GM12891 (cell line): ENCODE data around the gene PLD1.

Experiments
- DNase-seq: peaks from one replicate; pipeline ENCODE4 v3.0.0; 2011; ENCODE audit warnings: low spot score; ENCODE audit not compliant: insufficient read length
- FAIRE-seq: peaks from 2 replicates; lab custom pipeline; 2011; peaks lifted over from hg19 to GRCh38; lab: Jason Lieb, UNC
- PAX5 ChIP-seq: IDR thresholded peaks from 2 replicates; pipeline ENCODE4 v1.6.1; 2011; ENCODE audit warnings: low read length, moderate library complexity, mild to moderate bottlenecking; ENCODE audit not compliant: insufficient read depth, severe bottlenecking
- POLR2A ChIP-seq: IDR thresholded peaks from 2 replicates; pipeline ENCODE4 v1.6.1; 2011; ENCODE audit warnings: low read depth, low read length, control low read depth
- POLR2AphosphoS5 ChIP-seq: IDR thresholded peaks from 2 replicates; pipeline ENCODE4 v1.6.1; 2011; ENCODE audit warnings: low read depth, low read length, control low read depth
- POU2F2 ChIP-seq: IDR thresholded peaks from 2 replicates; pipeline ENCODE4 v1.6.1; 2011; ENCODE audit warnings: low read depth, mild to moderate bottlenecking, control low read depth, low read length, moderate library complexity
- SPI1 ChIP-seq: IDR thresholded peaks from 2 replicates; pipeline ENCODE4 v1.6.1; 2011; ENCODE audit warnings: low read depth, low read length, control low read depth
- TAF1 ChIP-seq: IDR thresholded peaks from 2 replicates; pipeline ENCODE4 v1.6.1; 2011; ENCODE audit warnings: low read depth, low read length, control low read depth

Gene PLD1

GRCh38 chr3:171684221-171684620, 126.1 kb downstream of the PLD1 start:
- FAIRE-seq, result no peak
- no peak for DNase-seq
- TF ChIP-seq POLR2A (no peak), POLR2AphosphoS5 (no peak), TAF1 (no peak), PAX5 (no peak), POU2F2 (no peak), SPI1 (no peak)

GRCh38 chr3:171682743-171683142, 127.5 kb downstream of the PLD1 start:
- DNase-seq, result no peak
- FAIRE-seq, result no peak
- no peak for TF ChIP-seq POU2F2
- TF ChIP-seq POLR2A, result no peak
- no peak for TF ChIP-seq SPI1
- no peak for TF ChIP-seq PAX5
- TF ChIP-seq POLR2AphosphoS5, result no peak
- TF ChIP-seq TAF1, result no peak

- DNase-seq (no peak), FAIRE-seq (no peak)
- no peak for TF ChIP-seq TAF1
- no peak for TF ChIP-seq POU2F2
- no peak for TF ChIP-seq POLR2A
- TF ChIP-seq SPI1, result no peak
- TF ChIP-seq PAX5, result no peak
- no peak for TF ChIP-seq POLR2AphosphoS5
Measured at GRCh38 chr3:171680726-171681411, 129.4 kb downstream of the PLD1 start.

GRCh38 chr3:171678971-171679492, 131.3 kb downstream of the PLD1 start:
- FAIRE-seq (no peak), DNase-seq (no peak)
- no peak for TF ChIP-seq TAF1
- no peak for TF ChIP-seq POU2F2
- TF ChIP-seq POLR2AphosphoS5, result no peak
- TF ChIP-seq PAX5, result no peak
- TF ChIP-seq POLR2A, result no peak
- no peak for TF ChIP-seq SPI1

GRCh38 chr3:171677706-171678105, 132.6 kb downstream of the PLD1 start:
- no peak for TF ChIP-seq TAF1
- no peak for TF ChIP-seq POLR2AphosphoS5
- no peak for TF ChIP-seq POLR2A
- TF ChIP-seq SPI1, result no peak
- TF ChIP-seq PAX5, result no peak
- TF ChIP-seq POU2F2, result no peak
- DNase-seq, result no peak
- no peak for FAIRE-seq

- DNase-seq (no peak), FAIRE-seq (peak; percentile 16)
- no peak for TF ChIP-seq POLR2AphosphoS5
- no peak for TF ChIP-seq POU2F2
- no peak for TF ChIP-seq SPI1
- no peak for TF ChIP-seq TAF1
- TF ChIP-seq POLR2A, result no peak
- no peak for TF ChIP-seq PAX5
Measured at GRCh38 chr3:171676601-171677175, 133.6 kb downstream of the PLD1 start.

- DNase-seq, result no peak
- FAIRE-seq, result no peak
- TF ChIP-seq TAF1, result no peak
- no peak for TF ChIP-seq SPI1
- no peak for TF ChIP-seq POLR2A
- no peak for TF ChIP-seq PAX5
- TF ChIP-seq POLR2AphosphoS5, result no peak
- TF ChIP-seq POU2F2, result no peak
Measured at GRCh38 chr3:171673951-171674350, 136.3 kb downstream of the PLD1 start.

GRCh38 chr3:171672538-171672937, 137.7 kb downstream of the PLD1 start:
- TF ChIP-seq SPI1, result no peak
- TF ChIP-seq TAF1, result no peak
- no peak for TF ChIP-seq PAX5
- TF ChIP-seq POLR2AphosphoS5, result no peak
- TF ChIP-seq POLR2A, result no peak
- TF ChIP-seq POU2F2, result no peak
- no peak for DNase-seq
- FAIRE-seq, result no peak

GRCh38 chr3:171672124-171672523, 138.2 kb downstream of the PLD1 start:
- DNase-seq, result no peak
- TF ChIP-seq POLR2AphosphoS5, result no peak
- TF ChIP-seq PAX5, result no peak
- TF ChIP-seq POU2F2, result no peak
- no peak for TF ChIP-seq POLR2A
- no peak for TF ChIP-seq SPI1
- TF ChIP-seq TAF1, result no peak
- FAIRE-seq, result no peak
